Forelimb muscle (tissue), 1 donor: ENCODE measurements around the gene CBX3. TPM values are rescaled to one million over a fixed set of nuclear protein-coding genes. Genes with fewer than 3 reads are reported as not detected.
"Not testable (repeated sequence)": the region's sequence is repeated elsewhere in the genome, so short reads cannot be mapped to it uniquely, and the experiment has no call there.

ENCODE experiments used
- DNase-seq: peaks from one replicate; pipeline ENCODE4 v3.0.0-alpha.2; 2013; ENCODE audit warnings: low read depth
- polyA plus RNA-seq: library from polyadenylated mRNA; unstranded; fragments of 120-200 nt; gene quantifications from one replicate; pipeline ENCODE4 v1.2.1, GENCODE V29; 2013; ENCODE audit not compliant: insufficient read length

The CBX3 gene
- polyA plus RNA-seq, 1 donor = 160 TPM

GRCh38 chr7:26202019-26202990, 760 bp downstream of the CBX3 start:
- DNase-seq = no peak

- DNase-seq = no peak
Measured at GRCh38 chr7:26203016-26203415, 1.5 kb downstream of the CBX3 start.

GRCh38 chr7:26208040-26208439, 6.5 kb downstream of the CBX3 start:
- DNase-seq = no peak

- DNase-seq = no peak
Measured at GRCh38 chr7:26212921-26213718, 11.6 kb downstream of the CBX3 start.

- no peak for DNase-seq
Measured at GRCh38 chr7:26213807-26214515, 12.4 kb downstream of the CBX3 start.

- DNase-seq = no peak
Measured at GRCh38 chr7:26216049-26216448, 14.5 kb downstream of the CBX3 start.

GRCh38 chr7:26224359-26224758, 22.8 kb downstream of the CBX3 start:
- DNase-seq = no peak

DNA sequence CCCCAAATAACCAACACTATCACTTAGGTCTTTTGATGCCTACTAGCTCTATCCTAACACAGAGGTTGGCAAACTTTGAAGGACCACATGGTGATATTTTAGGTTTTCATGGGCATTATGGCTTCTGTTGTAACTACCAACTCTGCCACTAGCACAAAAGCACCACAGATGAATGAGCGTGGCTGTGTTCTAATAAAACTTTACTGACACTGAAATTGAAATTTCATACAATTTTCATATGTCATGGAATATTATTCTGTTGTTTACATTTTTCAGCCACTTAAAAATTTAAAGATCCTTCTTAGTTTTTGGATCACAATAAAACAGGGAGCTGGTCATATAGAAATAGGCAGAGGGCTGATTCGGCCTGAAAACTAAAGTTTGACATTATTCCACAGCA, 26.4 kb downstream of the CBX3 start:
- DNase-seq = no peak

- DNase-seq = no peak
Measured at GRCh38 chr7:26233902-26234511, 32.5 kb downstream of the CBX3 start.

DNA sequence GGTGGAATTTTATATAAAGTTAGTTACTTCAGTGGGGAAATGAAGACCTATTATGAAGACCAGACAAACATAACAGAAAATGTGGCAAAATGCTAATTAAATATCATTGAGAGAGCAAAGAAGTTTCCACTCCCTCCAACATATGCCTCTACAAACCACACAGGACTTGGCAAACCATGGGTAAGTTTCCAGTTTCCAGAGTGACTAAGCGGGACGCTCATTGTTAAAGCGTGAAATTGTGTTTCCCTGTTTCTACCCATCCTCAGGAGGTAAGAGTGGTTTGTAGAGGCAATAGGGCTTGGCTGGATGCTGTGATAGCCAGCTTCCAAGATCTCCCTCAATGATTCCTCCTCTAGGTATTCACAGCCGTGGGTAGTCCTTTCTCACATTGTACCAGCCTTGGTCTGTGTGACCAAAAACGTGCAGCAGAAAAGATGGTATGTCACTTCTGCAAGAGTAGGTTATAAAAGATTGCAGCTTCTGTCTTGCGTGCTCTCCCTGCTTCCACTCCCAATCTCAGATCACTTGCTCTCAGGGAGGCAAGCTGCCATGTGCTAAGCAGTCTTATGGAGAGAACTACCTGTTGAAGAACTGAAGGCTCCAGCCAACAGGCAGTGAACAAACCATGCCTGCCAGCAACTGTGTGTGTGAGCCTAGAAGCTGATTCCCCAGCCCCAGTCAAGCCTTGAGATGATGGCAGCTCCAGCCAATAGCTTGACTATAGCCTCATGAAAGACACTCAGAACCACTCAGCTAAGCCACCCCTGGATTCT, 35.7 kb downstream of the CBX3 start:
- no peak for DNase-seq

GRCh38 chr7:26238032-26238431, 36.5 kb downstream of the CBX3 start:
- no peak for DNase-seq

DNA sequence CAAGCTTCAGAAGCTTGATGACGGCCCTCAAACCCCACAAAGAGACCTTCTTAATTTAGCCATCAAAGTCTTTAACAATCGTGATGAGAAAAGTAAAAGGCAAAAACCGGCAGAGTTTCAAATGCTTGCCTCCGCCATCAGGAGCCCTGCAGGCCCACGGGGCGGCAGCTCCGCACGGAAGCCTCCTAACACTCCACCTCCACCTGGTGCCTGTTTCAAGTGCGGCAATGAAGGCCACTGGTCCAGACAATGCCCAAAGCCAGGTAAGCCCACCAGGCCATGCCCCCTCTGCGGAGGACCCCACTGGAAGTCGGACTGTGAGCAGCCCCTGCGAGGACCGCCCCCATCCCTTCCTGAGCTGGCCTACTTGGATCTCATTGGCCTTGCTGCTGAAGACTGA, 43.6 kb downstream of the CBX3 start:
- DNase-seq = no peak

DNA sequence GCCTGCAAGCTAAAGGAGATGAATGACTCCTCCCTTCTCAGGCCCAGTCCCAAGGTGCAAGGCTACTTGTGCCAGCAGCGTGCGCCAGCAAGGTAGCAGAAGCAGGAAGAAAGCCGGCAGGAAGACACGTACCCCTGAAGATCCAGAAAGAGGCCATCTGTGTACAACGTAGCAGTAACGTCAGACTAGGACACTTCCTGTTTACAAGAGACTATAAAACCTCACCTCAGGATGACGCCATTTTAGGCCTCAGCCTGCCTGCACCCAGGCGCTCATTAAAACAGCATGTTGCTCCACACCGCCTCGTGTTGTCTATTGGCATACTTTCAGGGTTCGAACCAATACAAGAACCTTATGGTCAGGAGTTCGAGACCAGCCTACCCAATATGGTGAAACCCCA, 48.7 kb downstream of the CBX3 start:
- DNase-seq = no peak

- DNase-seq = not testable (repeated sequence)
Measured at GRCh38 chr7:26261866-26262265, 60.3 kb downstream of the CBX3 start.

Other genes starting within 250 kb of the CBX3 start
- 5.3 TPM for gene NFE2L3, start 49.5 kb upstream of the CBX3 start, polyA plus RNA-seq
- 660 TPM for gene HNRNPA2B1, start 999 bp upstream of the CBX3 start, polyA plus RNA-seq
- gene SNX10, start 90.1 kb downstream of the CBX3 start, polyA plus RNA-seq = 2.2 TPM